ENCODE data around the gene ENTR1. TPM values are rescaled to one million over a fixed set of nuclear protein-coding genes. Genes with fewer than 3 reads are reported as not detected.

ENTR1 gene
- polyA plus RNA-seq, 1 donor from 2014 or later, result 63.7 TPM

GRCh38 chr9:136402067-136402466 is 8.3 kb downstream of the ENTR1 start:
- peaks cover 3% of the 10 kb centered on the region for H3K36me3 ChIP-seq (ENCODE audit: insufficient read depth, low read length)
- H2AFZ ChIP-seq (ENCODE audit: low read depth, low read length), result no peak overlapping the region
- H4K20me1 ChIP-seq (ENCODE audit: insufficient read depth), result no peaks in the 10 kb centered on the region
- TF ChIP-seq RAD21 (conservative IDR thresholded peaks at IDR 0.05), result no peak
- no peaks in the 10 kb centered on the region for H3K9me2 ChIP-seq (ENCODE audit: insufficient read depth, low read length)
- no peaks in the 10 kb centered on the region for H3K27me3 ChIP-seq (ENCODE audit: insufficient read depth, low read depth, low read length)
- H3K9ac ChIP-seq (ENCODE audit: low read length), result no peak overlapping the region
- no peaks in the 10 kb centered on the region for H3F3A ChIP-seq (ENCODE audit: insufficient read depth, low read length, poor library complexity, severe bottlenecking)
- no peak overlapping the region for H3K4me2 ChIP-seq (ENCODE audit: low read length)
- H3K4me3 ChIP-seq (ENCODE audit: low read length), result no peak overlapping the region
- no peak overlapping the region for H3K27ac ChIP-seq (ENCODE audit: low read length)
- H3K9me3 ChIP-seq (ENCODE audit: low read length), result no peaks in the 10 kb centered on the region
- H3K79me2 ChIP-seq (replicated peaks; ENCODE audit: insufficient read depth, low read length), result peaks cover 21% of the 10 kb centered on the region

DNA sequence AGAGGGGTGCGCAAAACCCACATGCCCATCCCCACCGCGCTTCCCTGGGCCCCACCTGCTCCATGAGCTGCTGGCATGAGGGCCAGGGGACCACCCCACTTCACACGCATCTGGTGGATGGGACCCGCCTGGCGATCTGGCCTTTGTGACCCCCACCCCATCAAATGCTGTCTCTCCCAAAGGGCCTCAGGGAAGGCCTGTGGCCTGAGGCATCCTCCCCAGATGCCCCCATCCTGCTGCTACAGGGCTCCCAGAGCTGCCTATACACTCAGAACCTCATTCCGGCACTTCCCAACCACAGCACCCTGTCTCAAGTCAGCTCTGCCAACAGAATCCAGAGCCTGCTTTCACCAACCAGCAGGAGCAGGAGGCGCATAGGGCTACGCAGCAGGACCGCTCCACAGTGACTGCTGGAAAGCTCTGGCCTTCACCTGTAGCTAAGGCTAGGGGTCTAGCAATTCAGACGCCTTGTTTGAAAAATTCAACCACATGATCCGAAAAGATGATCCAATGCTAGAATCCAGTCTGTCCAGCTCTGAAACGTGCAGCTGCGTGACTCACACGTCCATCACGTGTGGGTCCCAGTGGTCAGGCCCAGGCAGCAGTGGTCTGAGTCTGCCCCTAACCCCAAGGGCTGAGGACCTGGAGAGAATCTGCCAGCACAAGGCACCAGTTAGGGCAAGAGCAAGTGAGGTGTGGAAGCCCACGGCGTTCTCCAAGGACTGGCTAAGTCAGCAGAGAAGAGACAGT is 9.1 kb downstream of the ENTR1 start:
- Histone ChIP-seq H3K9me2 (ENCODE audit: insufficient read depth, low read length) (no peaks in the 10 kb centered on the region), H2AFZ (ENCODE audit: low read depth, low read length) (no peak overlapping the region), H3K4me2 (ENCODE audit: low read length) (no peak overlapping the region), H4K20me1 (ENCODE audit: insufficient read depth) (no peaks in the 10 kb centered on the region), H3K4me3 (ENCODE audit: low read length) (no peak overlapping the region), H3K9me3 (ENCODE audit: low read length) (no peaks in the 10 kb centered on the region), H3K27me3 (ENCODE audit: insufficient read depth, low read depth, low read length) (no peaks in the 10 kb centered on the region), H3K9ac (ENCODE audit: low read length) (no peak overlapping the region), H3K27ac (ENCODE audit: low read length) (no peak overlapping the region), H3K36me3 (ENCODE audit: insufficient read depth, low read length) (peaks cover 3% of the 10 kb centered on the region), H3K79me2 (replicated peaks; ENCODE audit: insufficient read depth, low read length) (peaks cover 21% of the 10 kb centered on the region), H3F3A (ENCODE audit: insufficient read depth, low read length, poor library complexity, severe bottlenecking) (no peaks in the 10 kb centered on the region)
- TF ChIP-seq RAD21 (conservative IDR thresholded peaks at IDR 0.05) (no peak), TAF1 (IDR thresholded peaks at IDR 0.05; ENCODE audit: low read depth) (no peak), EP300 (conservative IDR thresholded peaks at IDR 0.05; ENCODE audit: poor library complexity, severe bottlenecking) (no peak), MXI1 (conservative IDR thresholded peaks at IDR 0.05; ENCODE audit: poor library complexity, severe bottlenecking) (no peak), EZH2 (IDR thresholded peaks at IDR 0.05; ENCODE audit: borderline replicate concordance, insufficient read depth, low read length, poor library complexity, severe bottlenecking) (no peak), SMC3 (conservative IDR thresholded peaks at IDR 0.05; ENCODE audit: poor library complexity) (no peak), POLR2AphosphoS5 (IDR thresholded peaks at IDR 0.05) (no peak)
- TF ChIP-seq, protein P1, sequence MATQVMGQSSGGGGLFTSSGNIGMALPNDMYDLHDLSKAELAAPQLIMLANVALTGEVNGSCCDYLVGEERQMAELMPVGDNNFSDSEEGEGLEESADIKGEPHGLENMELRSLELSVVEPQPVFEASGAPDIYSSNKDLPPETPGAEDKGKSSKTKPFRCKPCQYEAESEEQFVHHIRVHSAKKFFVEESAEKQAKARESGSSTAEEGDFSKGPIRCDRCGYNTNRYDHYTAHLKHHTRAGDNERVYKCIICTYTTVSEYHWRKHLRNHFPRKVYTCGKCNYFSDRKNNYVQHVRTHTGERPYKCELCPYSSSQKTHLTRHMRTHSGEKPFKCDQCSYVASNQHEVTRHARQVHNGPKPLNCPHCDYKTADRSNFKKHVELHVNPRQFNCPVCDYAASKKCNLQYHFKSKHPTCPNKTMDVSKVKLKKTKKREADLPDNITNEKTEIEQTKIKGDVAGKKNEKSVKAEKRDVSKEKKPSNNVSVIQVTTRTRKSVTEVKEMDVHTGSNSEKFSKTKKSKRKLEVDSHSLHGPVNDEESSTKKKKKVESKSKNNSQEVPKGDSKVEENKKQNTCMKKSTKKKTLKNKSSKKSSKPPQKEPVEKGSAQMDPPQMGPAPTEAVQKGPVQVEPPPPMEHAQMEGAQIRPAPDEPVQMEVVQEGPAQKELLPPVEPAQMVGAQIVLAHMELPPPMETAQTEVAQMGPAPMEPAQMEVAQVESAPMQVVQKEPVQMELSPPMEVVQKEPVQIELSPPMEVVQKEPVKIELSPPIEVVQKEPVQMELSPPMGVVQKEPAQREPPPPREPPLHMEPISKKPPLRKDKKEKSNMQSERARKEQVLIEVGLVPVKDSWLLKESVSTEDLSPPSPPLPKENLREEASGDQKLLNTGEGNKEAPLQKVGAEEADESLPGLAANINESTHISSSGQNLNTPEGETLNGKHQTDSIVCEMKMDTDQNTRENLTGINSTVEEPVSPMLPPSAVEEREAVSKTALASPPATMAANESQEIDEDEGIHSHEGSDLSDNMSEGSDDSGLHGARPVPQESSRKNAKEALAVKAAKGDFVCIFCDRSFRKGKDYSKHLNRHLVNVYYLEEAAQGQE (IDR thresholded peaks at IDR 0.05; ENCODE audit: borderline replicate concordance), result no peak
- TF ChIP-seq, protein P2, sequence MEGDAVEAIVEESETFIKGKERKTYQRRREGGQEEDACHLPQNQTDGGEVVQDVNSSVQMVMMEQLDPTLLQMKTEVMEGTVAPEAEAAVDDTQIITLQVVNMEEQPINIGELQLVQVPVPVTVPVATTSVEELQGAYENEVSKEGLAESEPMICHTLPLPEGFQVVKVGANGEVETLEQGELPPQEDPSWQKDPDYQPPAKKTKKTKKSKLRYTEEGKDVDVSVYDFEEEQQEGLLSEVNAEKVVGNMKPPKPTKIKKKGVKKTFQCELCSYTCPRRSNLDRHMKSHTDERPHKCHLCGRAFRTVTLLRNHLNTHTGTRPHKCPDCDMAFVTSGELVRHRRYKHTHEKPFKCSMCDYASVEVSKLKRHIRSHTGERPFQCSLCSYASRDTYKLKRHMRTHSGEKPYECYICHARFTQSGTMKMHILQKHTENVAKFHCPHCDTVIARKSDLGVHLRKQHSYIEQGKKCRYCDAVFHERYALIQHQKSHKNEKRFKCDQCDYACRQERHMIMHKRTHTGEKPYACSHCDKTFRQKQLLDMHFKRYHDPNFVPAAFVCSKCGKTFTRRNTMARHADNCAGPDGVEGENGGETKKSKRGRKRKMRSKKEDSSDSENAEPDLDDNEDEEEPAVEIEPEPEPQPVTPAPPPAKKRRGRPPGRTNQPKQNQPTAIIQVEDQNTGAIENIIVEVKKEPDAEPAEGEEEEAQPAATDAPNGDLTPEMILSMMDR (IDR thresholded peaks at IDR 0.05; ENCODE audit: poor library complexity, severe bottlenecking), result no peak

Data from neural cell (in vitro differentiated cells).